CD4-positive, alpha-beta T cell treated with Interferon gamma for 1 hour (primary cell): ENCODE data around the gene XXYLT1.
A peak's percentile ranks its signal among the peaks of the same experiment; 100 is the strongest.

Experiments
- DNase-seq: peaks from one replicate; pipeline ENCODE4 v3.0.0-alpha.2; 2020

The XXYLT1 gene

DNA sequence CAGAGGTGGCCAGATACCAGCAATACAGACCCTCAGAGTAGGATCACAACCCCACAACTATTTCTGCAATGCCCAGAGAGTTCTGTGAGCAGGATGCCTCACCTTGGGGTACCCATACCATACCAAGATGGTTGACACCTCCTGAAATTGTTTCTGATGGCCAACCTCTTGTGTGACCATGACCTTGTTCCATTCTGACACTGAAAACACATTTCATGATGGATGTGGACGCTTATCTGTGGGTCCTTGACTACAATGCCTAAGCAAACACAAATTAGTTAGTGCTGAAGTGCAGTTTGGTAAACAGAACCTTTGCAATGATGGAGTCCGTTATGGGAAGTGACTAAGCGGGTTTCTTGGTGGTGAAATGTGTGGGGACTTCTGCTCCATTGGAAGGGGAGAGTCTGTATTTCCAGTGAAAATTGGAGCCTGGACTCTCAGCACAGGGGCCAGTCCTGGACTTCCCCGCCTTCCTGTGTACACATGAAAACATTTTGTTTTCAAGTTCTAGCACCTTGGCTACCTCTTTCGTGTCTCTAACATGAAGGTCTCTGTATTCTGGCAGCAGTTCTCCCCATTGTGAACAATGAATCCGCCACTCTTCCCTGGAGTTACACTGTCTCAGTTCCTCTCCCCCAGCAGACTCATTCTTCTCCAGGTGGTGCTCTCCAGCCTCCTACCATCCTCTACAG, 106.2 kb downstream of the XXYLT1 start:
- DNase-seq, result no peak

DNA sequence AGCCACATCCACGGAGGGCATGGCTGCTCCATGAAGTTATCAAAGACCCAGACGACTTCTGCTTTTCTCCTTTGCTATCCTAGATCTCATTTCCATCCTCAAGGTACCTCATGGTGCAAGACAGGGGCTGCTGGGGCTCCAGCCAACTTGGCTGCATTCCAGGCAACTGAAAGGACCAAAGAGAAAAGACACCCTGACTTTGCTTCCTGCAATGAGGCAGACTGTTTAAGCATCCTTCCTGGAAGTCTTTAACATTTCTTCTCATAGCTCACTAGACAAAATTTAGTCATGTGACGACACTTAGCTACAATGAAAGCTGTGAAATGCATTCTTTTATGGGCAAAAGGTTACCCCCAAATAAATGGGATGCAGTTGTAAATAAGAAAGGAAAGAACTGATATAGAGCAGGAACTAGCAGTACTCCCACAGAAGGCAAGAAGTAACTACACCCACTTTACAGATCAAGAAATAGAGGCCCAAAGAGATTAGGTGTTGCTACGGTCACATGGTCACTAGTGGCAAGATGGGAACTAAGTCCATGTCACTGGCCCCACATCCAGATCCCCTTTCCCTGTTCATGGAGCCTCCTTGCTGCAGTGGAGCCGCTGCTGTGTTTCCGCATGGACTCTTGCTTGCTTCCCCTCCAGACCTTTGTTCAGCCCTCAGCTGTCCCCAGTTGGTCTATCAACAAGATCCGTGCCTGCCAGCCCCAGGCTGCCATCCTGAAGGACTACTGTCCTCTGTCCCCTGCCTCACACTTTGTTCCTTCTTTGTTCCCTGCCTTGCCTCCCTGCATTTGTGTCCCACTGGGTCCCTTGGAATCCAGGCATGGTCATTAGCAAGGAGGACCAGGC, 107.0 kb downstream of the XXYLT1 start:
- no peak for DNase-seq

DNA sequence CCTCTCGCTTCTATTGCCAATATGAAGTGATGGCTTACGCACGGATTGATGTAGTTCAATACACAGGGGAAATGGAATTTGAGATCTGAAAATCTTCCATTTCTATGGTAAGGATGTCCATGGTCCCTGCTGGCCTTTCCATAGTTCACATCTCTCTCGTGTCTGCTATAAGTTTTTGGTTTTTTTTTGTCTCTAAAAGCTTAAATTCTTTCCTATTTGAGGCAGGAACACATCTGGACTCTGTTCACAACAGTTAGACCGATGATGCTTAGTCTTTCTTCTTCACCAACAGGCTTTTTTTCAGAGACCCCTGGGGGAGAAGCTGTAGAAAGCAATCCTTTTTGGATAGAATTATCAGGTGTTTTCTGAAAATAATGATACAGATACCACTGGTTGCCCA, 108.1 kb downstream of the XXYLT1 start:
- DNase-seq, result no peak

DNA sequence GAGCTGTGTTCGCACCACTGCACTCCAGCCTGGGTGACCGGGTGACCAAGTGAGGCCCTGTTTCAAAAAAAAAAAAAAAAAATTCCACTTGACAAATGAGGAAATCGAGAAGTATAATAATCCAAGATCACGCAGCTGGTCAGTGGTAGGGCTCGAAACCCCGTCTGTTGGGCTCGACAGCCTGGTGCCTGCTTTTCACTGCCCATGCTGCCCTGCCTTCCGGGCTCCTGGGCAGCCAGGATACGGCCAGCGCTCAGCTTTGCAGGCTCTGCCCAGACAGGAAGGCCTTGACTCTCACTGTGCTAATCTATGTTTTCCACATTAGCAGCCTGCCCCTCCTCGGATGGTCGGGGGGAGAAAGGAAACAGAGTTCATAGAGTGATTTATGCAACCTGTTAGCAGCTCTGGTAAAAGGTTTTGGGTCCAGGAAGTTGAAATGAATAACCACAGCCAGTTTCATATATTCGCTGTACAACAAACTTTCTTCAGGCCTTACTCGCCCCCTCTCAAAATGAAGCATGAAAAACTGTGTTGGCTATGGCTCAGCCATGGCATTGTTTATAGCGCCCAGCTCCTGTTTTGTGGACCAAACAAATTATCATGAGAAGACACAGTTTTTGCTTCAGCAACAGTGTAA, 108.8 kb downstream of the XXYLT1 start:
- no peak for DNase-seq

DNA sequence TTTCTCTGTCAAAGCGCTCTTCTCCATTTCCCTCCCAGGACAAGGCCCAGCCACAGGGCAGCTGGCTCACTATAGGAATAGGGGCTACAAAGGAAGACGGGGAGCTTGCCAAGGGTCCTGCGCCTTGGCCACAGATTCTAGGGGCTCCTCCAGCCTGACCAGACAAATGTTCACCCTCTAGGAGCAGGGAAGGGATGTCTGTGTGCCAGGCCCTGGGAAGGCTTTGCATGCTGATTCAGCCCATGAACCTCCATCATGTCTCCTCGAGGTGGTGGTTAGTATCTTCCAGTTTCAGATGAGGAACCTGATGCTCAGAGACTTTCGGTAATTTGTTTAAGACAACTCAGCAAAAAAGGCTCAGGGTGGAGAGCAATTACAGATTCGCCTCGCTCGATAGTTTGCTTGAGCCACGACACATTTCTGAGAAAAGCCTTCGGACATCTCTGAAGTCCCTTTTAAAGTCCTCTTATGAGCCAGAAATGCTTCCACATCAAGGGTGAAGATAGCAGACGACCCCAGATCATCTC, 110.0 kb downstream of the XXYLT1 start:
- no peak for DNase-seq

DNA sequence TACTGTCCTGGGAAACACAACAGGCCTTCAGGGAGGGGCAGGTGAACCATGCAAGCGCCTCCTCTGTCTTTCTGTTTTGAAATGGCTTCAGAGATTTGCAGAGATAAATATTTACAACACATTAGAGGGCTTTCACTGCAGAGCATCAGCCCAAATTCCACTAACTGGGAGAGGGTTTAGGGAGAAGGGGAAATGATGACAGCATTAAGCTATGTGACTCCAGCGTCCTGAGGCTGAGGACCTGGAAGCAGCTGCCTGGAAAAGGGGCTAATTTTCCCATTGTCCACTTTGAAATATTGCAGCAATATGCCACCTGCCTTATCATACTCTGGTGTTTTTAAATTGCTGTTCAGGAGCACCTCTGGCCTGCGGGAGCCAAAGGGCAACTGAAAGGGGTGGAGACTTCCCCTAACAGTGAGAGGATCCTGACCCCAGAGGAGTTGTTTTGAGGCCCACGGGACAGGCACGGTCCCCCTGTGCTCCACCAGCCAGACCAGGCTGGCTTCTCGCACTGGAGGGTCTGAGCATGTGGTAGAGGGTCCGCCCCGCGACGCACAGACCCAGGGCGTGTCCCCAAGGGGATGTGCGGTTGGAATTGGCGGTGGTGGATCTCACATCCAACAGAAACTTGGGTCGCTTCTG, 110.6 kb downstream of the XXYLT1 start:
- no peak for DNase-seq

DNA sequence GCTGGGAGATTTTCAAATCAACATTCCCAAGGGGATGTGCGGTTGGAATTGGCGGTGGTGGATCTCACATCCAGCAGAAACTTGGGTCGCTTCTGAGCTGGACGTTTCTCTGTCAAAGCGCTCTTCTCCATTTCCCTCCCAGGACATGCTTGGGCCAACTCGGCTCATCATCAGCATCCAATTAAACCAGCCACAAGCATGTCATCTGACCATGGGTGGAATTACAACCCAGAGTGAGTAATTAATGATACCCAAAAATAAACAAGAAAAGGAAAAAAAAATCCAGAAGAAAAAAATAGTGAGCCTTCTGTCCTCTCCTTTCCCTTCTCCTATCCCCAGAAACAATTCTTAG, 111.2 kb downstream of the XXYLT1 start:
- no peak for DNase-seq

GRCh38 chr3:195159117-195159813, 111.7 kb downstream of the XXYLT1 start:
- DNase-seq, result no peak

DNA sequence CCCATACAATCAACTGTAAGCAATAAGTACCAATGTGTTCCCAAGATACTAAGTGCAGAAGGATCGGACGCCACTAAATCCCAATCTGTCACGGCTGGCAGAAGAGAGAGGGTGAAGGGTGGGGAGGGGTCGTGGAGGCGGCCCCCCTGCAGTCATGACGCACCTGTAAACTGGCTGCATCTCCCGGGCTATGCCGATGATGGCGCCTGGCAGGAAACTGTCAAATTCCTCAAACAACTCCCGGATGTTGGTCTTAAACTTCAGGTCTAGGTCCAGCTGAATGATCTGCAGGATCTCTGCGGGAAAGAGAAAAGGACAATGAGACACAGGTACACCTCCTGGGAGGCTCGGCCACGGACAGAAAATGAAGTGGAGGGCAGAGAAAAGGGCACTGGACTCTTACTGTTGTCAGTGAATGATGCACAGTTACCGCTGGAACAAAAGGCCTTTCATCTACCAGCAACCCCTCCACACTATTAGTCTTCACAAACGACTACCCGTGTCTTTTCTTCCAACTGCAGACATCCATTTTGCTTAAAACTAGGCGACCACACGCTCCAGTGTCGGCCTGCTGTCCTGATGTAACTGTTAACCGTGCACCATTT, 114.6 kb downstream of the XXYLT1 start:
- DNase-seq, result no peak

DNA sequence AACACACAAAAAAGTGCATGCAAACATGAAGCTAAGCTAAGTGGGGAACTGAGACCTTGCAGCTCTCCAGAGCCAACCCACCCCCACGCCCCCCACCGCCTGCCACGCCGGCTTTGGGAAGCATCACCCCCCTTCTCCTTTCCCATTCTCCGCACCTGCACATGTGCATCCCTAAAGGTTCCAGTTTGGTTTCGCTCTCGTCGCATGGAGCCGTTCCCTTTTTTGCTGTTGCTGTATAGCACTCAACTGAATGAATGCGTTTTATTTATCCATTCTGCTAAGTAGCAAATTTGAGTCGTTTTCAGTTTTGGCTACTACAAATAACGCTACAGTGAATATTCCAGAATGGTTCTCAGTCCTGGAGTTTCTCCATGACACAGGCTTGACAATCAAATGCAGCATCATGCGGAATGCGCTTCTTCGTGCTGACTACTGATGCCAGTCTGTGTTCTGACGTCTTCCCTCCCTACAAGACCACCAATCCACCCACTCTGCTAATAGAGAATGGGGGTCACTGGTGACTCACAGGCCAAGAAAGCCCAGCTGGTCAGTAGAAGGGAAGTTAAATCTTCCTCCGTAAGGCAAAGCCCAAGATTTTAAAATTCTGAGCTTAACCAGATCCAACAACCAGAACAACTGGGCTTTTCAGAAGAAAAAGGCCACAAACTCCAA, 115.3 kb downstream of the XXYLT1 start:
- no peak for DNase-seq

DNA sequence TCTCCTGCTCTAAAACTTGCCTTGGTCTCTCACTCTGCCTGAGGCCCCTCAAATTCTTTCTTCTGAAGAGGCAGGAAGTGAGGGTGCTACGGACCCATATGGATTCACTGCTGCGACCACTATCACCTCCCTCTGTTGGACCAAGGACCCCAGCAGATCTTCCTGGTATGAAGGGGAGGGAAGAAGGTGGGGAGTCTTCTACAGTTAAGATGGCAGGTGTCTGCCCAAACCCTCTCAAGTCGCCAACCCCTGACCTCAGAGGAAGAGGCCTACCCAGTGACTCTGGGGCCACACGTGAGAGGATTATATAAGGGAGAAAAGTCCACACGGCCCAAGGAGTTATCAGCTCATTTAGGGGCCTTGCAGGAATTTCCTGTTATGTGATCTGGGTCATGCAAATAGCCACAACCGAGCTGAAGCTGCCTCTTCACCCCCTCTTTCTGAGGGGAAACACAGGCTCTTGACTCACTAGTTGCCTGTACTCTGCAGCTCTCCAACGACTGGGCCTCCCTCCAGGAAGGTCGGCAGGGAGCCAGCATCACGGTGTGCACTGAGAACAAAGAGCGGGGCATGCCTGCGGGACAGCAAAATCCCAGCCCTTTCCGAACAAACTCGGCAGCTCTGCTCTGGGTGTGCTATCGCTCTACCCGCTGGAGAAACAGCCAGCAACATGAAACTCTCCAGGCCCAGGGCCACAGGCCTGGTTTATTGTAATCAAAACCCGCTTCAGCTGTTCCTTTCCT, 116.0 kb downstream of the XXYLT1 start:
- no peak for DNase-seq

GRCh38 chr3:195154111-195154791, 116.7 kb downstream of the XXYLT1 start:
- DNase-seq, result no peak

GRCh38 chr3:195153653-195154052, 117.3 kb downstream of the XXYLT1 start:
- DNase-seq, result no peak

DNA sequence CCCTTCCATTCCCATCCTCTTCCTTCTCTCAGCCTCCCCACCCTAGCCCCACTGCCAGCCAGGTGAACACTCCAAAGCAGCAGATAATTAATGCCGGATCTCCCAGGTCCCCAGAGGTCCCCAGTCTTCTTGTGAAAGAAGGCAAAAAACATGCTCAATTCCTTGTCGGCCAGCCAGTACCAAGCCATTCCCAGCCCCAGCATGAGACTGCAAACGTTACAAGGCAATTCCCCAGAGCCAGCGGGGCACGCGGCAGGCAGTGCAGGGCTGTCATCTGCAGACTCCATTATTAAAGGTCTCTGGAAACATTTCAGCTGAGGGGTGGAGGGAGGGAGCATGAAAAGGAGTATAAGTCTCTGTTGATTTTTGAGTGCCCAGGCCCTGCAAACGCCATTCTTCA, 117.8 kb downstream of the XXYLT1 start:
- no peak for DNase-seq

- DNase-seq, result no peak
Observed at GRCh38 chr3:195151866-195152541, 119.0 kb downstream of the XXYLT1 start.

GRCh38 chr3:195151402-195151801, 119.6 kb downstream of the XXYLT1 start:
- DNase-seq, result no peak

DNA sequence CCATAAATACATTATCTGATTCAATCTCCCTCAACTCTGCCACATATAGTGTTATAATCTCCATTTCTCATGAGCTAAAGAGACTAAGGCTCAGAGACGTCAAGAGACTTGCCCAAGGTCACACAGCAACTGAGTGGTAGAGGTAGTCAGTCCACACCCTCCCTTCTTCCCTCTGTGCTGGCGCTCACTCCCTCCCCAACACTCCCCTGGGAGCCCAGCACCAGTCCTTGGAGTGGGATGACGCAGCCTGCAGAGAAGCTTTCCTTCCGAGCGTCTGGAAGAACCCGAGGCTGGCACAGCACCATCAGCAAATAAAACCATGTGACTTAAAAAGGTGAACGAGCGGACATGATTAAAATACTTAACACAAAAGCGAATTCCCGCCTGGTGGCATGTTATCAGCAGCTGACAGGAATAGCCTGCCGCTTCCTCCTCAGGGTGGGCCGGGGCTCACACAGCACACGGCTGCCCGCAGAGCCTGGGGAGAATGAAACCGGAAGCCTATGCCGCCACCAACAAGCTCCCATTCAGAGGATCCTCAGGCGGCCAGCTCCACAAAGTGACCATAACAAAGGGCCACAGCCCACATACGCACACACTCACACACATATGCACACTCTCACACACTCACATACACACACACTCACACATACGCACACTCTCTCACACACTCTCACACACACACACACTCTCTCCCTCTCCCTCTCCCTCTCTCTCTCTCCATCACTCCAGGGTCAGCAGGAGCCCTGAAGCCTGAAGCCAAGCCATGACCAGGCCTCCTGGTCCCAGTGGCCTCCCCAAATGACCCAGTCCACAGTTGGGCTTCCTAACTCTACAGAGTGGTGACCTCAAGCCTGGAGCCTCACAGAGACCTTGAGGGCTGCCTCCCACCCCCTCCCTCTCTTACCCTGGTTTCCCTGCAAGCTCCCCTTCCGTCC, 120.5 kb downstream of the XXYLT1 start:
- DNase-seq, result peak; percentile 23

- DNase-seq, result no peak
Observed at GRCh38 chr3:195149292-195150030, 121.5 kb downstream of the XXYLT1 start.
